Measurements from ENCODE around the gene TMEM80. TPM values are rescaled to one million over a fixed set of nuclear protein-coding genes. Genes with fewer than 3 reads are reported as not detected.

The TMEM80 gene
- total and polyA plus RNA-seq, 2 experiments from 2014 or later = 26.7 to 35.5 TPM

DNA sequence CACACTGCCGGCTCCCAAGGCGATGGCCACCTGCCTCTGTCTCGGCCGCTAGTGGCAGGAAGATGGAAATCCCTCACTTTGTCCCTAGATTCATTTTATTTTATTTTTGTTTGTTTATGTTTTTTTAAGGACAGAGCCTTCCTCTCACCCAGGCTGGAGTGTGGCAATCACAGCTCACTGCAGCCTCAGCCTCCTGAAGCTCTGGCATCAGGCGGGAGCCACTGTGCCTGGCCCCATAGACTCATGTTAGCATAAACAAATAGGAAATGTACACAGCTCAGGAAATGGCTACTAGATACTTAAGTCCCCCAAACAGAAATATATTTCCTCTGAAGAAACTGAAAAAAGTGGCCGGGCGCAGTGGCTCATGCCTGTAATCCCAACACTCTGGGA, 3.5 kb downstream of the TMEM80 start:
- Histone ChIP-seq H4K20me1 (ENCODE audit: insufficient read depth, poor library complexity, severe bottlenecking) (no peaks in the 10 kb centered on the region), H3K79me2 (peaks cover 59% of the 10 kb centered on the region), H3K4me3 (no peak overlapping the region), H3K27me3 (no peaks in the 10 kb centered on the region), H3K4me2 (no peak overlapping the region), H2AFZ (no peak overlapping the region), H3K36me3 (replicated peaks; ENCODE audit: insufficient read depth, low read depth) (no peaks in the 10 kb centered on the region), H3K9me3 (ENCODE audit: low read depth) (no peaks in the 10 kb centered on the region), H3K9me2 (replicated peaks; ENCODE audit: insufficient read depth) (no peaks in the 10 kb centered on the region), H3K4me1 (ENCODE audit: insufficient read depth) (peaks cover 17% of the 10 kb centered on the region), H3K27ac (no peak overlapping the region)
- TF ChIP-seq CTCF (IDR thresholded peaks at IDR 0.05; ENCODE audit: poor library complexity) (no peak), EZH2 (IDR thresholded peaks at IDR 0.05; ENCODE audit: borderline replicate concordance) (no peak), EZH2phosphoT487 (IDR thresholded peaks at IDR 0.05; ENCODE audit: low read depth, severe bottlenecking, unreplicated experiment) (no peak)
- 89% methylated on average over 7 of the region's 7 CpGs for WGBS (ENCODE audit: low lambda C conversion rate, missing lambda C conversion rate)
- no peak for DNase-seq (ENCODE audit: low spot score)

DNA sequence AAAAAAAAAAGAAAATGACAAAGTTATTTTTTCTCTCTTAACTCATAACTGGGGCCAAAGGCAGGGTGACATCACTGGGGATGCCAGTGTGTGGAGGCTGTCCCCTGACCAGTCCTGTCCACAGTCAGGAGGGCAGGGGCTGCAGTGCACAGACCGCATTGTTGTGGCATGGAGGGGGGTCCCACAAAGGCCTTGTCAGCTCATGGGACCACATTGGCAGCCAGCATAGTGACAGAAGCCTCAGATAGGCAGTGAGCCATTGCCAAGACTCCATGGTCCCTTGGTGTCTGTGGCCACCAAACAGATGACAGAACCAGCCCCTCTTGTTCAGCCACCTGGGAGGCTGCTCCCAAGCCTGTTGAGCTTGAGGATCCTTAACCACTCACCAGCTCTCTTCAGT, 4.1 kb downstream of the TMEM80 start:
- H3K27me3 ChIP-seq = no peaks in the 10 kb centered on the region
- H3K9me3 ChIP-seq (ENCODE audit: low read depth) = no peaks in the 10 kb centered on the region
- H3K4me3 ChIP-seq = no peak overlapping the region
- peaks cover 54% of the 10 kb centered on the region for H3K79me2 ChIP-seq
- TF ChIP-seq CTCF (IDR thresholded peaks at IDR 0.05; ENCODE audit: poor library complexity) = no peak
- no peaks in the 10 kb centered on the region for H4K20me1 ChIP-seq (ENCODE audit: insufficient read depth, poor library complexity, severe bottlenecking)
- no peaks in the 10 kb centered on the region for H3K36me3 ChIP-seq (replicated peaks; ENCODE audit: insufficient read depth, low read depth)
- WGBS (ENCODE audit: low lambda C conversion rate, missing lambda C conversion rate) = 100% methylated on average over 1 of the region's 1 CpG
- DNase-seq (ENCODE audit: low spot score) = no peak
- no peaks in the 10 kb centered on the region for H3K9me2 ChIP-seq (replicated peaks; ENCODE audit: insufficient read depth)
- H3K4me2 ChIP-seq = no peak overlapping the region
- peaks cover 15% of the 10 kb centered on the region for H3K4me1 ChIP-seq (ENCODE audit: insufficient read depth)
- H2AFZ ChIP-seq = no peak overlapping the region
- H3K27ac ChIP-seq = no peak overlapping the region

DNA sequence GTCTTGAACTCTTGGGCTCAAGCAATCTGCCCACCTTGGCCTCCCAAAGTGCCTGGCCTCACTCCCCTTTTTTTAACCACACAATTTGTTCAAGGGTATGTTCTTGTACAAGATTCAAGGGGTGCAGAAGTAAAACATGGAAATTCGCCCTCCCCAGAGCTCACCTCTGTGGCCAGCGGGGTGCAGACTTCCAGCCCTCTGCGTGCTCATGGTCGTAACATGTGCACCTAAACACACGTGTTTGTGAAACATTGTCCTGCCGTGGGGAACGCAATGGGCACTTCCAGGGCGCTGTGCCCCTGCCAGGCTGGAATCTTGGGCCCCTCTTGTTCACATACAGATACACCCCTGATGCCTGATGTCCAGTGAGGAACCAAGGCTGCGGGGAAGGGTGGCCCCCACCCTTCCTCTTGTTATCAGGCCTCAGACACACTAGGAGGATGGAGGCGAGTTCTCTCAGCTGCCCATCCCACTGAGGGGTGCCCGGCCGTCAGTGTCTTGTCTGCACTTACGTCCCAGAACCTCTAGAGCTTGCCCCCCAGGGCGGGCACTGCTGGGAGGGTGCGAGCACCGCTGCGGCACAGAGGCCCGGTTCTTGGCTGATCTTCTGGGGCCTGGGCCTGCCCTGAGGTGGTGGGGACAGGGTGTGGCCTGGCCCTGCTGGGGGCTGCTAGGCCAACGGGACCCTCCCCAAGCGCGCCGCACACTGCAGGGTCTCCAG, 6.3 kb downstream of the TMEM80 start:
- WGBS (ENCODE audit: low lambda C conversion rate, missing lambda C conversion rate) = 96% methylated on average over 22 of the region's 22 CpGs
- H3K27me3 ChIP-seq = no peaks in the 10 kb centered on the region
- no peak overlapping the region for H3K4me3 ChIP-seq
- H3K79me2 ChIP-seq = peaks cover 56% of the 10 kb centered on the region
- peaks cover 23% of the 10 kb centered on the region for H3K4me1 ChIP-seq (ENCODE audit: insufficient read depth)
- H2AFZ ChIP-seq = no peak overlapping the region
- no peak overlapping the region for H3K4me2 ChIP-seq
- no peak overlapping the region for H3K27ac ChIP-seq
- no peaks in the 10 kb centered on the region for H4K20me1 ChIP-seq (ENCODE audit: insufficient read depth, poor library complexity, severe bottlenecking)
- no peak for DNase-seq (ENCODE audit: low spot score)
- H3K36me3 ChIP-seq (replicated peaks; ENCODE audit: insufficient read depth, low read depth) = no peaks in the 10 kb centered on the region
- no peaks in the 10 kb centered on the region for H3K9me3 ChIP-seq (ENCODE audit: low read depth)
- no peaks in the 10 kb centered on the region for H3K9me2 ChIP-seq (replicated peaks; ENCODE audit: insufficient read depth)
- TF ChIP-seq EZH2 (IDR thresholded peaks at IDR 0.05; ENCODE audit: borderline replicate concordance) (no peak), EZH2phosphoT487 (IDR thresholded peaks at IDR 0.05; ENCODE audit: low read depth, severe bottlenecking, unreplicated experiment) (no peak), CTCF (IDR thresholded peaks at IDR 0.05; ENCODE audit: poor library complexity) (no peak)

Data from hepatocyte (in vitro differentiated cells).